AG04449 (cell line): ENCODE data around the gene IPO4.

Experiments used
- CTCF ChIA-PET: fragments of 350-600 bp; formaldehyde crosslinking; extraction: SDS; loops from one replicate; lab custom pipeline; 2021; ENCODE audit warnings: antibody characterized with exemption; lab: Yijun Ruan, JAX
- POLR2A ChIA-PET: fragments of 400-600, 350-600 bp; formaldehyde crosslinking; extraction: SDS; loops from one replicate; lab custom pipeline; 2020; ENCODE audit warnings: antibody characterized with exemption, inconsistent platforms; lab: Yijun Ruan, JAX
- DNase-seq: peaks from one replicate; pipeline ENCODE4 v3.0.0-alpha.2; 2010; ENCODE audit warnings: low read depth, low spot score
- H3K4me3 ChIP-seq: 2 replicates; pipeline ENCODE4 v1.5.1; 2011; ENCODE audit warnings: low read depth, mild to moderate bottlenecking, control low read depth, low read length
- CTCF ChIP-seq: IDR thresholded peaks from one replicate; pipeline ENCODE4 v1.5.1; 2011; ENCODE audit warnings: mild to moderate bottlenecking, moderate library complexity, low read length, control low read depth, inconsistent platforms; ENCODE audit not compliant: insufficient read depth; ENCODE audit errors: missing control alignments

The IPO4 gene

DNA sequence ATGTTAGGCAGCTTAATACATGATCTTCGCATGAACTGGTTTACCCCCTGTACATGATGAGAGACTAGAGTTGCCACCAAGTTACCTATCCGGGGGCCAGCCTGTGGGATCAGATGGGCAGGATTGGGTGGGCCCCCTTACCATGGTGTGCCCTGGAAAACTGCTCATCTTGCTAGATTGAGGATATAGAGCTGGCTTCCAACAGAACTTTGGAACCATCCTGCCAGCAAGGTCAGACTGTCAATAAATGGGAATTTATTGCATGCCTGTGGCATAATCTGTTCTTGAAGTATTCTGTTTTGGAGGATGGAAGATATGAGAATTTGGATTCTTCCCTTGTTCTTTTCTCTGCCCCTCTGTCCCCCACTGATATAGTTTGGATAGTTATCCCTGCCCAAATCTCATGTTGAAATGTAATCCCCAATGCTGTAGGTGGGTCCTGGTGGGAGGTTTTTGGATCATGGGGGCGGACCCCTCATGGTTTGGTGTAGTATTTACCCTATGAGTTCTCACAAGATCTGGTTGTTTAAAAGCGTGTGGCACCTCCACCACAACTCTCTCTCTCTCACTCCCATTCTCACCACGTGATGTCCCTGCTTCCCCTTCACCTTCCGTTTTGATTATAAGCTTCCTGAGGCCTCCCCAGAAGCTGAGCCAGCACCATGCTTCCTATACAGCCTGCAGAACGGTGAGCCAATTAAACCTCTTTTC is 10.4 kb upstream of the IPO4 start:
- ChIA-PET POLR2A (no interaction called here), CTCF (interaction anchor here (1.1 to 1.6 kb wide), 2 partner anchors 38 to 109 kb away, joined by 4 read pairs; partner anchors contain the start of genes CIDEB and IRF9)
- TF ChIP-seq CTCF, result no peak
- no peak overlapping the region for H3K4me3 ChIP-seq
- DNase-seq, result no peak

GRCh38 chr14:24197056-24197450 is 8.4 kb upstream of the IPO4 start:
- peak overlapping the region; percentile 3; the same call in 1 of the 2 replicates for H3K4me3 ChIP-seq
- ChIA-PET CTCF (interaction anchor here (1.9 to 2.2 kb wide), 2 partner anchors 36 to 139 kb away, joined by 7 to 9 read pairs; partner anchors contain the start of gene IRF9), POLR2A (no interaction called here)
- no peak for TF ChIP-seq CTCF
- DNase-seq, result no peak

DNA sequence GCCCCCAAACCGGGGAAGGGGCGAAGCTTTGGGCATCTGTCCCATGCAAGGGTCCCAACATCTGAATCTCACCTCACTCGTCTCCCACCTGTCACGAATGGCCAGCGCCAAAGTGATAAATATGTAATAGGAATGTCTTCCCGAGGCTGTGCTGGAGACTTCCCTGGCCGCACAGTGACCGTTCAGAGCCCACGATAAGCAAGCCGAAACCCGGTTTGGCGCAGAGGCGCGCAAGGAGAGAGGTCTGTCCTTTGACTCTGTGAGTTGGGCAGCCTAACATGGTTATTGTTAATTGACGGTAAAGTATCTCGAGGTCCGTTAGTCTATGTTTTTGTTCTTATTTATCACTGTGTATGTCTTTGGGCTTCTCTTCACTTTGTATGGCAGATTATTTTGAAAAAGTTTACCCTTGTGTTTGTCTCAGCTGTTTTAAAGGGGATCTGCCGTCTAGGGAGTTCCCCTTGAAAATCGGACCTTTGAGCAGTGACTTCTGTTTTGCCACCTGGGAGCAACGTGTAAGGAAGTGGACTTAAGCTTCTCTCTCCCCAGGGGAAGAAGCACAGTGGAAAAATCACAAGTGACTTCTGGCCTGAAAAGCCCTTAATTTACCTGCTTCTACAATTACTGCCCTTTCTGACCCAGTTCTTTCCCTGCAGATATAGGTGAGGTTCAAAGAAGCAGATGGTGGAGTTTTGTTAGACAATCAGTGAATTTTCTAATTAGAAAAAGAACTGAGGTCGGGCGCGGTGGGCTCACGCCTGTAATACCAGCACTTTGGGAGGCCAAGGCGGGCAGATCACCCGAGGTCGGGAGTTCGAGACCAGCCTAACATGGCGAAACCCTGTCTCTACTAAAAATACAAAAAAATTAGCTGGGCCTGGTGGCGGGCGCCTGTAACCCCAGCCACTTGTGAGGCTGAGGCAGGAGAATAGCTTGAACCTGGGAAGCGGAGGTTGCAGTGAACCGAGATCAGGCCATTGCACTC is 7.7 kb upstream of the IPO4 start:
- POLR2A ChIA-PET, result interaction anchor here (0.8 to 2.4 kb wide), 10 partner anchors 10 to 101 kb away, joined by 3 to 26 read pairs (median 4); partner anchors contain the start of genes CHMP4A, DCAF11, GMPR2 and NEDD8
- DNase-seq, result no peak
- peak overlapping the region; percentile 92 for H3K4me3 ChIP-seq
- CTCF ChIA-PET, result interaction anchor here (1.0 to 3.4 kb wide), 7 partner anchors 10 to 138 kb away, joined by 3 to 21 read pairs (median 6); partner anchors contain the start of genes DHRS1, IRF9, MDP1 and NOP9
- TF ChIP-seq CTCF, result no peak

DNA sequence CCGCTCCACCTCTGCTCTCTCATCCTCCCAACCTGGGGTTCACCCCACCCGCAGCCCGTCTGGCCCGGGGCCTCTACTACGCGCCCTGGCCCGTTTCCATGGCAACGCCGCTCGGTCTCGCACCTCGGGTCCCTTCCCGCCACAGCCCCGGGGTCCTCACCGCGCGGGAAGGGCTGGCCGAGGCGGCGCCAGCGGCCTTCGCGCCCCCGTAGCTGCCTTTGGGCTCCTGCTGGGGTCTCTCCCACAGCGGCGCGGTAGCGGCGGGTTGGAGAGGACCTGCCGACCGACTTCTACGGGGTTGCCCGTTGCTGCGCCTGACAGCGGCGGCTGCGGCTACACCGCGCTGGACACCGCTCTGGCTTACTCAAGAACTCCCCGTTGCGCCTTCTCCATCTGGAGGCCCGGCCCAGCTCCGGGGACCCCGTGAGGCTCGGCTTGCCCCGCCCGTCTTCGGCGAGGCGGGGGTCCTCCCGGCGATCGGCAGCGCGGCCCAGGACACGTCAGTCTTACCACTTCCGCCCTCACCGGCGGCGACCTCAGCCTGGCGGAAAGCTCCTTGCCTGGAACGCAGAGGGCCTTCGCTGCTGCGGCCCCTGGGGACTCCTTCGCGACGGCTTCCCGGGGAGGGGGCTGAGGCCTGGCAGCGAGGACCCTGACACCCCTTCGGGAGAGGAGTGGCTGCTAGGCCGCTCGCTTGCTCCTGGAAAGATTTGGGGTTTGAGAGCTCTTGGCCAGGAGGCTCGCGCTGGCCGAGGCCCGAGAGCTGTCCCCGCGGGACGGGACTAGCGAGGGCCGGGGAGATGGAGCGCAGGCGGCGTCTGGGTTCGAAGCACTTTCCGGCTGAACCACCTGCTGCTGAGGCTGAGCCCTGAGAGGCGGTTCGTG is 6.8 kb upstream of the IPO4 start, which contains the start of gene TM9SF1:
Gene TM9SF1, minus strand, starts transcription at position 256 of the 885 bp plus-strand sequence. CDS start 422 bp downstream, outside the sequence.
- DNase-seq, result peak; percentile 34
- peak within 1 kb of the TSS; percentile 92 for H3K4me3 ChIP-seq
- ChIA-PET CTCF (interaction anchor here (0.7 to 3.4 kb wide), 9 partner anchors 11 to 137 kb away, joined by 3 to 21 read pairs (median 6); partner anchors contain the start of genes CIDEB, DHRS1, IRF9 and MDP1), POLR2A (interaction anchor here (0.8 to 2.4 kb wide), 12 partner anchors 8 to 102 kb away, joined by 3 to 26 read pairs (median 4); partner anchors contain the start of genes CHMP4A, DCAF11, GMPR2 and NEDD8)
- no peak for TF ChIP-seq CTCF

DNA sequence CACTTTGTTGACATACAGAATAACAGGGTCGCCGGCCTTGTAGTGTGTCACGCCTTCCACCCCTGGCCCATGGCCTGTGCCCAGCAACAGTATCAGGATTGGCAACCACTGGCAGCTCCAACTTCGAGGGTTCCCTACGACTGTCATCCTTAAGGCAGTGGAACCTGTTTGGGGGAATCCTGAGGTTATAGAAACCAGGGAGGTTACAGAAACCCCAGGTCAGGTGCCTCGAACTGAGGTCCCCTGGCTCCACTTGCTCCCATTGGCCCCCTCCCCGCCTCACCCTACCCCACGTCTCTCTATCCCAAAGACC is 6.2 kb upstream of the IPO4 start:
- DNase-seq, result no peak
- no peak for TF ChIP-seq CTCF
- CTCF ChIA-PET, result interaction anchor here (1.1 to 3.4 kb wide), 5 partner anchors 103 to 139 kb away, joined by 3 to 21 read pairs (median 3); partner anchors contain the start of genes CIDEB, DHRS1 and NOP9
- H3K4me3 ChIP-seq, result peak overlapping the region; percentile 92
- POLR2A ChIA-PET, result interaction anchor here (0.8 to 2.4 kb wide), 3 partner anchors 8 to 18 kb away, joined by 4 to 26 read pairs (median 4); partner anchors contain the start of gene CHMP4A
